Activated CD4-positive, CD25-positive, alpha-beta regulatory T cell treated with anti-CD3 and anti-CD28 coated beads, Interleukin-2, amount 50 U/mL, for 72 hours (primary cell): Measurements from ENCODE around the gene FRMD4A.
"Not testable (repeated sequence)": the region's sequence is repeated elsewhere in the genome, so short reads cannot be mapped to it uniquely, and the experiment has no call there.

ENCODE experiments used
- DNase-seq: peaks from one replicate; pipeline ENCODE4 v3.0.0; 2021

Gene FRMD4A

GRCh38 chr10:13936826-13937225 lies 393.9 kb downstream of the FRMD4A start:
- no peak for DNase-seq

GRCh38 chr10:13930120-13930519 lies 400.6 kb downstream of the FRMD4A start:
- no peak for DNase-seq

- DNase-seq: no peak
Measured at GRCh38 chr10:13928451-13928850, 402.3 kb downstream of the FRMD4A start.

GRCh38 chr10:13925971-13926780 lies 404.5 kb downstream of the FRMD4A start:
- no peak for DNase-seq

GRCh38 chr10:13924040-13924725 lies 406.5 kb downstream of the FRMD4A start:
- no peak for DNase-seq

GRCh38 chr10:13922586-13922985 lies 408.1 kb downstream of the FRMD4A start:
- DNase-seq: no peak

GRCh38 chr10:13921941-13922340 lies 408.8 kb downstream of the FRMD4A start:
- no peak for DNase-seq

GRCh38 chr10:13921131-13921530 lies 409.6 kb downstream of the FRMD4A start:
- not testable (repeated sequence) for DNase-seq

- no peak for DNase-seq
Measured at GRCh38 chr10:13920465-13920864, 410.3 kb downstream of the FRMD4A start.

- DNase-seq: no peak
Measured at GRCh38 chr10:13920031-13920430, 410.7 kb downstream of the FRMD4A start.

- no peak for DNase-seq
Measured at GRCh38 chr10:13917791-13918190, 412.9 kb downstream of the FRMD4A start.

GRCh38 chr10:13916384-13916947 lies 414.3 kb downstream of the FRMD4A start:
- DNase-seq: no peak

- DNase-seq: no peak
Measured at GRCh38 chr10:13915710-13916109, 415.0 kb downstream of the FRMD4A start.

GRCh38 chr10:13913897-13914296 lies 416.8 kb downstream of the FRMD4A start:
- DNase-seq: no peak

- no peak for DNase-seq
Measured at GRCh38 chr10:13911821-13912520, 418.8 kb downstream of the FRMD4A start.

GRCh38 chr10:13909516-13910258 lies 421.0 kb downstream of the FRMD4A start:
- DNase-seq: no peak

- DNase-seq: no peak
Measured at GRCh38 chr10:13908475-13908874, 422.2 kb downstream of the FRMD4A start.

- no peak for DNase-seq
Measured at GRCh38 chr10:13907570-13907969, 423.2 kb downstream of the FRMD4A start.

GRCh38 chr10:13905281-13905680 lies 425.4 kb downstream of the FRMD4A start:
- DNase-seq: no peak

- DNase-seq: no peak
Measured at GRCh38 chr10:13904064-13904463, 426.7 kb downstream of the FRMD4A start.

GRCh38 chr10:13902868-13903587 lies 427.7 kb downstream of the FRMD4A start:
- DNase-seq: no peak

- DNase-seq: no peak
Measured at GRCh38 chr10:13899941-13900340, 430.8 kb downstream of the FRMD4A start.
